DMS53 treated with DMSO at 0.1 percent for 48 hours (cell line): ENCODE measurements around the gene ARNT2.
A peak's percentile ranks its signal among the peaks of the same experiment; 100 is the strongest.

Experiments
- DNase-seq: peaks from one replicate; lab custom pipeline; 2025; ENCODE audit not compliant: unreplicated experiment; lab: John Stamatoyannopoulos, UW

Gene ARNT2

DNA sequence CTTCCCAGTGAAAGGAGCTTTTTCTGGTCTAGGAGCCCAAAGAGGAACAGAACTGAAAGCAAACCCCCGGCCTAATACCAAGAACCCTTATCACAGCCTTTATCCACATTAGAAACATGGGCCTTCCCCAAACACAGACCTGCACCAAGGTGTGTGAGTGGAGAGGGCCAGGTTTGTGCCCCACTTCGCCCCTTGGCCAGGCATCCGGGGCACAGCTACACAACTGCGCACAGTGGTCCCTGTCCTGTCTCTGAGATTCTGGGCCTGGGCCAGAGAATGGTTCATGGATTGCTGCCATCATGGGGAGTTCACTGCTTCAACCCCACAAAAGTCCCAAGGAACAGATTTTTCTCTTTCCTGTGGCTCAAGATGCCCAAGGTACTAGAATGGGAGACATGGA lies 165.5 kb downstream of the ARNT2 start:
- no peak for DNase-seq

DNA sequence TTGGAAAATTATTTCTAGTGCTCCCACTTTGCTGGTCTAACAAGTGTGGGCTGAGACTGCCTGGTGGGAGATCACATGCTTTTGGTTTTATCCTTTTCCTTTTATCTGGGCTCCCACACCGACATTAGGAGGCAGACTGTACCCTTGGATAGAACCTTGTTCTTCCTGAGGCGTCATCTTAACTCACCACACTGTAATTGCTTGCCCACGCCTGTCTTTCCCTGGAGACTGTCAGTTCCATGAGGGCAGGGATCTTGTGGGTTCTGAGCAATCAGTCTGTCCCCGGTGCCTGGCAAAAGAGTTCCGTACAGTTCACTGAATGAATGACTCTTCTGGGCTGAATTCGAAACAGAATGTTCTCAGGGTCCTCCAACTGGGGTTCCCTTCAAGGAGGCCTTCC lies 166.4 kb downstream of the ARNT2 start:
- DNase-seq = no peak

DNA sequence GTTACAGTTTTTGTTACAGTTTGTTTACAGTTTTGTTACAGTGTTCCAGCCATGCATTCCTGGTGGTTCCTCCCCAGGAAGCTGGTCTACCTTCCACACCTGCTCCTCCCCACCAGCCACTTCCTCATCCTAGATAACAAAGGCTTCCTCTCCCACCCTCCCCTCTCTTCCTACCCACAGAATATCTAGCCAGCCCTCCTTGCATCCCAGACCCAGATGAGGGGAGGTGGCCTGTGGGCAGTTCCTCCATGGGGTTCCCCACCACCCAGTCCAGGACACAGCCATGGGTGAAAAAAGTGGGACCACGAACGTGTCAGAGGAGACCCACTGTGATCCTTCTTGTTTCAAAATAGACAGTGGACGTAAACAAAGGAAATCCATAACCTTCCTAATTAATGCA lies 168.2 kb downstream of the ARNT2 start:
- no peak for DNase-seq

DNA sequence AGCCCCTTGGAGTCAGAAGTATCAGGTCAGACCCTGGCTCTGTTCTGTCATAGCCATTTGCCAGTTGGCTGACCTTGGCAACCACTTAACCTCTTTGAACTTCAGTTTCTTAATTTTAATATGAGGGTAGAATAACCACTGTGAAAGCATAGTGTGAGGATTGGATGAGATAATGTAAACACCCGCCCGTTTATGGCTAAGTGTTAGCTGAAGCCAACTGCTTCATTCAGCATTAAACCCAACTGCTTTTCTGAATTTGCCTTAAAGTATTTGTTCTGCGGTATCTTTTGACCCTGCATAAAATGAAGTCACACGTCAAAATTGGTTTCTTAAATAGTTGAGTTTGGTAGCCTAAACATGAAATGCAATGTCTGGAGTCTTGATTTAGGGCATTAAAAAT lies 169.4 kb downstream of the ARNT2 start:
- DNase-seq = no peak

DNA sequence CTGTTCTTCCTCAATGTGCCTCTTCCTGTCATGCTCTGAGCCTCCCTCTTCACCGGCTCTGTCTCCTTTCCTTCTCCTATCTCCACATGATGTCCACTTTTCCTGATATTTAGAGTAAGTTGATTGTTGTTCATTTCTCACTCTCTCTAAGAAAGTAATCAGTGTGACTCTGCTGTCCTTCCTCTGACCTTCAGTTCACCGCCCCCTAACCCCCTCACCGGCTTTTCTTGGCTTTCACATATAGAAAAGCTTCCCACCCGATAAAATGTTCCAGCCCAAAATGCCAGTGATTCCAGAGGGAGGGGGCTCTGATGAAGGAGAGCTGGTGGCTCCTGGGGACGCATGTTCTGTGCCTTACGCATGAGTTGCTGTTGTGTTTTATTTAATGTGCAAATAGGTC lies 170.4 kb downstream of the ARNT2 start:
- DNase-seq = no peak

DNA sequence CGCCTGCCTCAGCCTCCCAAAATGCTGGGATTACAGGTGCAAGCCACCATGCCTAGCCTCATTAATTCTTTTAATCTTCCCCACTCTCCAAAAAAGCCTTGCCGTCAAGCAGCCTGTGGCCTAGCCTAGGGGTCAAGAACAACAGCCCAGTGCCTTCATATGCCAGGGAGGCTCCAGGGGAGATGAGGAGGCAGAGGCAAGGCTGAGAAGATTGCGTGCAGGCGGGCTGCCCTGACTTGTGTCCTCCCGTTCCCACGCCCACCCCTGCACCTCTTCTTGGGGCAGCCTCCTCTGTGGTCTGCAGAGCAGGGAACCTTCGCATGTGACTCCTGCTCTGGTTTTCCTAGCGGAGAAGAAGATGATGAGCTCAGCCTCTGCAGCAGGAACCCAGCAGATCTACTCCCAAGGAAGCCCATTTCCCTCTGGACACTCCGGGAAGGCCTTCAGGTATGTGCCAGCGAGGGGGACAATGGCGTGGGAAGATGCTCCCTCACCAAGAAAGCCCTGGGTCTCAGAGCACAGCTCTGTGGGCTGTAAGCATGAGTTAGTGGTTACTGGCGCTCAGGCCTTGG lies 172.4 kb downstream of the ARNT2 start:
- DNase-seq = no peak

DNA sequence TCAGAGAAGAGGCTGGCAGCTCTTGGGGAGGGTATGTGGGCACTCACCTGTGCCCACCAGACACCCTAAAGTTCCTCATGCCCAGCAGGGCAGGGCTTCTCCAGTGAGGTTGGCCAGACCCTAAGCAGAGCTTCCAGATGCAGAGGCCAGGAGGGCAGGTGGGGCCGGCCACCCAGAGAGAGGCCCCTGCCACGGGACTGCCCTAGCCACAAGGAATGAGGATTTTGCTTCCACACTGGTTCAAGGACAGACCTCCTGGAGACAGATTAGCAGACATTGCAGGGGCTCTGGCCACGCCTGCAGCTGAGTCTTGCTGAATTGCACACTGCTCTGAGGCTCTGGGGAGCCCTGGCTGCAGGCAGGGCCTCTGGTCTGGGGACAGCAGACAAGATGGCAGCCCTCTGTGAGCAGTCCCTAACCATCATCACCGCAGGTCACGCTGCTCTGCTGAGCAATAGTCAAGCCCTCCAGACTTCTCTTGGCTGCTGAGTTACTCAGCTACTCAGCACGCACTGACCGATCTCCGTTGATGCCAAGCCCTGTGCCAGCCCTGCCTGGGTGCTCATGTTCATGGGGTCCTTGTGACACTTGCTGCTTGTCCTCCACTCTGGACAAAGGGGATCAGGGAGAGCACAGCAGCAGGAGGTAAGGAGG lies 173.5 kb downstream of the ARNT2 start:
- DNase-seq = no peak

DNA sequence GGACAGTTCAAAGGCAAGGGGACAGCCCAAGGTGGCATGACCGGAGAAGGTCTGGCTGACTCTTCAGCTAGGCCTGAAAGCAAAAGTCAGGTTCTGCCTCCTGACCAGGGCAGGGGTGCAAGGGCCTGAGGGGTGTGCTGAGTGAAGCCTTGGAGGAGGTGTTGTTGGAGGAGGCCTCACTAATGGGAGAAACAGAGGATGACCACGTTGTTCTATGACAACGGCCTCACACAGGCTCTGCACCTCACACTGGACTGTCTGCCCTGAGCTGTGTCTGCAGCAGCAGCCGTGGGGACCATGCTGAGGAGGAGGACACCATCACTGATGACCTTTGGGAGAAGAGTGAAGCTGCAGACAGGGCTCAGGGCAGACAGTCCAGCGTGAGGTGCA lies 174.0 kb downstream of the ARNT2 start:
- no peak for DNase-seq

DNA sequence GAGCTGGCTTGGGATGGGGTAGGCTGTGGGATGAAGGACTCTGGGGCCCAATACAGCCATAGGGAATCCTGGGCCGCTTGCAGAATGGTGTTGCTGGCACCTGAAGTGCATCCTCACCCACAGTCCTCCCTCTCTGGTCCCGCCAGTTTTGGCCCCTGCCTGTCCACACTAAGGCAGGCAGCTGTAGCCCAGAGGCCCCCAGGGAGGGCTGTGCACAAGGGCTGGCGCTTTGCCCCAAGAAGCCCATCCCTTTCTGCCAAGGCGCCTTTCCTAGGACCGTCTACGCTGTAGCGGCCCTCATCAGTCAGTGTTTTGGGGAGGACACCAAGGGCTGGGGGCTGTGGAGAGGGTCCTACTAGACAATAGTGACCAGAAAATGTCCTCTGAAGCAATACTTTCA lies 174.7 kb downstream of the ARNT2 start:
- no peak for DNase-seq

DNA sequence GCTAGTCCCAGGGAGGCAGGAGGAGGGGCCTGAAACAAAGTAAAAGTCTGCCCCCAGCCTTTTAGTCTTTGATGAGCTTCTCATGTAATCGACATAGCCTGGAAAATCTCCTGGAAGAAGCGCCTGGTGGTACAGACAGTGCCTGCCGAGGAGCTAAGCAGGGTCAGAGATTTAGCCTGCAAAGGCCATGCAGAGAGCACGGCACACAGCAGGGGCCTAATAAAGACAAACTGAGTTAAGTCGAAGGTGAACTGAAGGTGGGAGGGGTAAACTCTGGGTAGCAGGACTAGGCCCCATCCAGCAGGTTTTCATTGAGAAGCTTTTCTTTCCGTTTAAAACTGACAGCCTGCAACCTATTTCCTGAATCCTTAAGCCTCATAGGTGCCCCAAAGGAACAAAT lies 175.4 kb downstream of the ARNT2 start:
- DNase-seq = no peak

DNA sequence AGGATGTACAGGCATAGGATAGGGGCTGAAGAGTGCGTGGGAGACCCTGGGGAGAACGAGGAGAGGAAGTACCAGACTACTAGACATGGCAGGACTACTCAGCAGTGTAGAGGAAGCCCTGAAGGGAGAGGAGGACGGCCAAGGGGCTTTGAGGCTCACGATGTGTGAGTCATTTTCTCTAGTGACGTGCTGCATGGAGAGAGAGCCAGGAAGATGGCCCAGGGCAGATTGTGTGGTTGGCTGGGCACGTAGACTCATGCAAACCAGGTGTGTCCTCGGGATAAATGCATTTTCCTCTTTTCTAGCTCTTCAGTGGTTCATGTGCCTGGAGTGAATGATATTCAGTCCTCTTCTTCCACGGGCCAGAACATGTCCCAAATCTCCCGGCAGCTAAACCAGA lies 175.9 kb downstream of the ARNT2 start:
- DNase-seq = no peak

DNA sequence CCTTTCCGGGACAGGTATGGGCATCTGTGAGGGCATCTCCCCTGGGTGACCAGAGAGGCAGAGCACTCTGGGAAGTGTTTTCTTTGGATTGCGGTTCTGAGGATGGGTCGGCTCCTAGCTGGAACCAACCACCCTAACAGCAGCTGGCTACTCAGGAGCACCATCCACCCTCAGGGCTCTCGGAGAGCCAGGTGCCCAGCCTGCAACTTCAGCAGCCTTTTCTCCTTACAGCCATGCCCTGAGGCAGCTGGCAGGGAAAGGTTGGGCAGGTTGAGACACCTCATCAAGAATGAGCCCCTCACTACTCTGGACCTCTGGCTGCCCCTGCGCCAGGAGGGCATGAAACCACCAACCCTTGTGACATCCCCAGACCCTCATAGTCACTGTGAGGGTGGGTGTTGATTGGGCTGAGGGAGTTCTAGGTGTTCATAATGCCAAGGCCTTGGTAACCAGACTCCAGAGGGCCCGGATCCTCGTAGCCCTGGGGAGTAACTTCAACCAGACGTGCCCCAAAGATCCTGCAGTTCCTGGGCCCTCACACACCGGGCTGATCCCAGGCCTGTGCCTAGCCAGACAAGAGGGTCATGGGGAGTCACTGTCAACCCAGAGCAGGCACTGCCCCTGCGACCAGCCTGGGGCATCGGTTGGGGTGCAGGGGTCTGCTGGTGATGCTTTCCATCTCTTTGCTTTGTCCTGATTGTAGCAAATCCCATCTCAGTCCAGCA lies 176.5 kb downstream of the ARNT2 start:
- DNase-seq = no peak

DNA sequence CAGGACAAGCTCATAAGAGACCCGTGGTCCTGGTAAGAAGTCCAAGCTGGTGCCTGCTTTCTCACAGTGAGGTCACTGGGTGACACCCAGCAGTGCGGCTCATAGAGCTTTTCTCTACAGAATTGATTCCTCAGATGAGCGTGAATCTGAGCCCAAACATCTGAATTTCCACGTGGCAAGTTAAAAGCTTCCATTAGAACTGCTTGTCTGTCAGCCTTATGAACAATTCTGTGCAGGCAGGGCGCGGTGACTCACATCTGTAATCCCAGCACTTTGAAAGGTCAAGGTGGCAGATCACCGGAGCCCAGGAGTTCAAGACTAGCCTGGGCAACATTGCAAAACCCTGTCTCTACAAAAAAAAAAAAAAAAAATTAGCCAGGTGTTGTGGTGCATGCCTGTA lies 177.8 kb downstream of the ARNT2 start:
- DNase-seq = no peak

DNA sequence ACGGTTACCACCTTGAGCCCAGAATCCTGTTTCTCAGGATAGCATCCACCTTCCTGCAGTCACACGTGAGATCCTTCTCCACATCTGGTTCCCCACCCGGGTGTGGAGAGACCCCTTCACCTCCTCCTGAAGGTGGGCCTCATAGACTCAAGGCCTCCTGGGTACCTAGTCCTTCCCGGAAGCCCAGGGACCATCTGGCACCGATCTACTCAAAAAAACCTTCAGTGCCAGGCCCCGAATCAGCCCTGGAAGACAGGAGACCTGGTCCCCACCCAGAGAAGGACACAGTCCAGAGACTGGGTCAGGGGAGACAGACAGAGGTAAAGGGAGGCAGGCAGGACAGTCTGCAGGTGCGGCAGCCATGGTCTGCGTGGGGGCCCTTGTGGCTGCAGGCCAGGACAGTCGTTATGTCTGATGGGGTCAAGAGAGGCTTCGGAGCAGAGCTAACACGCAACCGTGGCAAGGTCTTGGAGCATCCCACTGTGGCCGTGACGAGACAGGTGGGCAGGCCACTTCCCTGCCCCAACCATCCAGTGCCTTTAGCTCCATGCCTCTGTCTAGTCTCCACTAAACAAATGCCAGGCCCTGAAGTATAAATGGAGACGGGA lies 178.7 kb downstream of the ARNT2 start:
- no peak for DNase-seq

DNA sequence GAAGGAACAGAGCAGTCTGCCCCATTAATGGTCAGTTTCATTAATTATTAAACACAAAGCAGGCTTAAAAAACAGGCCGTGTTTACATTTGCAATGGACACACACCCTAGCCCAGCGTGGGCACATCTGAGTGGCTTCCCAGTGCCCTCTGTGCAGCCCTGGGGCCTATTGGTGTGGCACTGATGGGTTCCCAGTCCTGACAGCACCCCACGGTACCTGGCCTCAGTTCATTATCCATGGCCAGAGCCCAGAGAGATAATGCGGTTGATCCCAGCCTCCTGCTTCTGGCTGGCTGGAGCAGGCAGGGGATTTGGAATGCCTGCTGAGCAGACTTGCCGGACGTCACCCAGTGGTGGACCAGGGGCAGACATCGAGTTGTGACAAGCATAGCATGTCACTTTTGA lies 180.4 kb downstream of the ARNT2 start:
- DNase-seq = no peak

DNA sequence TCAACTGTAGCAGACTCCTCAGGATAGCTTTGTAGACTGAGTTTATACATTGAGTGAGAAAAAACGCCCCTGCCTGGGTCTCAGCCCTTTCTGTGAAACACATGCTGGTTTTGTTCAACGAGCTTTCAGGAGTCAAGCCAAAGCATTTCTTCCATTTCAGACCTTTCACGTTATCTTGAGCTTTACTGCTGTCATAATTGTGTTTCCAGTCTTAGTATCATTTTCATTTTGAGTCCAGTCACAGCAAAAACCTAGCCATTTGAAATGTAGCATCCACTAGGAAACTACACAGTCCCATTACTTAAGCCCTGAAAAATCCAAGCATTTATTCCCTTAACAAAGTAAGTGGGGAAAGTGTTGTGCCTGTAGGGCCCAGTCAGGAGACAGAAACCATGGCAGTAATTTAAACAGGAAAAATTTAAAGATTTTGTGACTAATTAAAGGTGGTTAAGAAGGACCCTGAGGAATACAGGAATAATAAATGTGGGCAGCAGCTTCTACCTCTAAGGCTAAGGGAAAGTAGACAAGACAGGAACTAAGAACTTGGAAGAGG lies 180.9 kb downstream of the ARNT2 start:
- DNase-seq = no peak

DNA sequence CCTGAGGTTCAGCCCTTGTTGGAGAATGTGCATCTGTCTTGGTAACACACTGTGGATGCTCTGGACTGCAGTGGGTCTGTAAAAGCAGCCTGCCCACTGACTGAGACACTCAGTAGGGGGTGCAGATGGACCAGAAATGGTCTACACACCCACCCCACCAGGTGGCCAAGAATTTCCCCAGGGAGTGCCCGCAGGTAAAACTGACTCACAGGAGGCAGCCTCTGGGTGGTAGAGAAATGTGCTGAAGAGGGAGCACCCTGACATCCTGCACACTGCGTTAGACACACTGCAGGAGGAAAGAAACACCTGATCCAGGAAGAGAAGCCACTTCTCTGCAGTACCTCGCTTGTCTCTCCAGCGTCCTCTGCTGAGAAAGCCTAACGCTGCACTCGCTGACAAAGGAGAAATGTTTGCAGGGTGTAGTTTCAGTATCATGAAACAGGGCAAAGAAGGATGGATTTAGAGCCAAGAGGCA lies 181.4 kb downstream of the ARNT2 start:
- peak; percentile 25 for DNase-seq

DNA sequence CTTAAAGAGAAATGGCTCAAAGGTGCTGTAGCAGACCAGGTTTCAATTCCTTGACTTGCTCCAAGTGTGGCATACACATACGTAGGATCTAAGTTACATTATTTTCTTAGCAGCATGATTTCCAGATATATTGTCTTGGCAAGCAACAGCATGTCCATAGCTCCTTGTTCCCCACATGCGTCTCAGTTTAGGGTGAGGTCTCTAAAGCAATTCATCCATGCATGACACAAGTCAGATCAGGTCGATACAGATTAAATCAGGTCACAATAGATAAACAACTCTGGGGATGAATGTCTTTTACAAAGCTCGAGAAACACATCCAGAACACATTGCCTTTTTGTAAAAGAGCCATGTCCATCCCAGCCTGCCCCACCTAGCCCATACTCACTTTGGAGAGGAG lies 182.0 kb downstream of the ARNT2 start:
- DNase-seq = no peak

DNA sequence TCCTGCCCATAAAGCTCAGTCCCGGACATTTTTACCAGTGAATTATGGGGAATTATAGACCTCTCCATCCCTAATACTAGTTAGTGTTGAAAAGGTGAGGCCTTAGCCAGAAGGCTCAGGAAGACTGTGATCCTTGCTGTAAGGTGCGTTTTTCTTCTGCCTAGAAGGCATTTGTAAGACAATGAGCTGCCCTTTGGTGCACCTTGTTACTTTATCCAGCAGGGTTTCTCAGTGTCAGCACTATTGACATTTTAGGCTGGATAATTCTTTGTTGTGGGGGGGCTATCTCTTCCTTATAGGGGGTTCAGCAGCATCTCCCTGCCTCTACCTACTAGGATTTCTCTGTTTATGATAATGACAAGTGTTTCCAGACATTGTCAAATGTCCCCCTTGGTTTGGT lies 182.8 kb downstream of the ARNT2 start:
- DNase-seq = no peak

DNA sequence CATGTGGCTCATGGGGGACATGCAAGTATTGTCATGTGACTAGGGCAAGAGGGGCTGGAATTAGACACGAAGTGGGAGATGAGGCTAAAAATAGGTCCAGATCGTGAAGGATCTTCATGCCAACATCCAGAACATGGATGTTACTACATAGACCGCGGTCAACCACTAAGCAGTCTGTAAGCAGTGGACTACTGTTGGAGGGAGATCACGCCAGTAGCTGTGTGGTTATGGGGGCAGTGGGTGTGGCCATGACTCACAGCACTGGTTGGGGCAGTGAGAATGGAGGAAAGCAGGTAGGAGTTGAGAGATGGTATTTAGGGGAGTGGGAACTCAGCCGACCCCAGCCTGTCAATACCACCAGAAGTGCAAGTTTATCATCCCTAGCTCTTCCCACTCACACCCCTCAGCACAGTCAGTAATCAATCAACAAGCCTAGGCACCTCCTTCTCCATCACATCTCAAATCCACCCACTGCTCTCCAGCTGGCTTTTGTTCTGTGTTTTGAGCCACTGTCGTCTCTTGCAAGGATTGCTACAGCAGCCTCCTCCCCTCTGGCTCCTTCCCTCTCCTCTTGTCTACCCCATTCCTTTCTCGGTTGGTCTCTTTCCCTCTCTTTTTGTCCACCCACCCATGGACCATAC lies 183.8 kb downstream of the ARNT2 start:
- DNase-seq = no peak

DNA sequence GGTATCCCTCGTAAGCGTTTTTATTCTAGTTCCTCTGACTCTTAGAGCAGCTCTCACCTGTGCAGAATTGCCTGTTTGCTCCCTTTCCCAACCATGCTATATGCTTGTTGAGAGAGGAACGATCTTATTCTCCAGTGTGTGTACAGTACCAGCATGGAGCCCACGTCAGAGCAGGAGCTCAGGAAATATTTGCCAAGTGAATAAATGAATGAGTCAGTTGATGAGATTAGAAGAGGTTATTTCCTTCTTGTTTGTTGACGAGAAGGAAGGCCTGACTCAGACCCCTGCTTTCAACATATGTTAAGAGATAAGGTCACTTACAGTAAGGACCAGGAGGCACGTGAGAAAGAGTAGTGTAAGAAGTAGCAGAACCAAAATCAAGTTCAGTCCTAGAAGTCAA lies 184.6 kb downstream of the ARNT2 start:
- DNase-seq = peak; percentile 80
